ENCODE measurements around the gene EIF3L. TPM values are rescaled to one million over a fixed set of nuclear protein-coding genes. Genes with fewer than 3 reads are reported as not detected.

EIF3L gene
- total RNA-seq, 1 donor from 2014 or later = 469 TPM

DNA sequence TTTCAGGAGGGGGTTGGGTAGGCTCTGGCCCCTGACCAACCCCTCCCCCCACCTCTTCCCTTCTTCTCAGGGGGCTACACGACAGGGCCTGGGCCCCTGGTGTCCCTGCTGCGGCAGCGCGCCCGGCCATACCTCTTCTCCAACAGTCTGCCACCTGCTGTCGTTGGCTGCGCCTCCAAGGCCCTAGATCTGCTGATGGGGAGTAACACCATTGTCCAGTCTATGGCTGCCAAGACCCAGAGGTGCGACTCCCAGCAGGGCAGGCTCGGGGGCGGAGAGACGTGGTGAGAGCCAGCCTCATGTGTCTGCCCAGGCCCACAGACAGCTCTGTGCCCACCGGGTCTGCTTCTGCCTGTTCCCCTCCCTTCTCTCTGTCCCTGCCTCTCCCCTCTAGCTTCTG is 33.6 kb upstream of the EIF3L start:
- intact Hi-C loops (cut with micrococcal nuclease) = no loop called here

DNA sequence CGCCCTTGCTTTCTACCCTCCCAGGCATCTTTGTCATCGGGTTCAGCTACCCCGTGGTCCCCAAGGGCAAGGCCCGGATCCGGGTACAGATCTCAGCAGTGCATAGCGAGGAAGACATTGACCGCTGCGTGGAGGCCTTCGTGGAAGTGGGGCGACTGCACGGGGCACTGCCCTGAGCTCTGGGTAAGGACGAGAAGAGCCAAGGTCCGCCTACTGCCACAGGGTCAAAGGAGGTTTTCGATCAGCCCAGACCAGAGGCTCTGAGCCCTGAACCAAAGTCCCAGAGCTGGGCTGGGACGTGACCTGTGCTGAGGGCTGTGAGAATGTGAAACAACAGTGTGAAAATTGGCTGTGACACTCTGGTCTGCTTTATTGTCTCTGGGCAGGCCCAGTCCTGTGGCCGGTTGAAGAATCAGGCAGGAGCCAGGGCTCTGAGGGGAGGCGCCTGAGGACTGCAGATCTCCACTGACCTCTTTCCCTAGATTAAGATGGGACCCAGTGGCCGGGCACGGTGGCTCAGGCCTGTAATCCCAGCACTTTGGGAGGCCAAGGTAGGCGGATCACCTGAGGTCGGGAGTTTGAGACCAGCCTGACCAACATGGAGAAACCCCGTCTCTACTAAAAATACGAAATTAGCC is 32.6 kb upstream of the EIF3L start:
- intact Hi-C loops (cut with micrococcal nuclease) = loop anchor here (1.0 kb wide), 3 partner anchors 47 to 149 kb away; no protein-coding TSS in a partner anchor

DNA sequence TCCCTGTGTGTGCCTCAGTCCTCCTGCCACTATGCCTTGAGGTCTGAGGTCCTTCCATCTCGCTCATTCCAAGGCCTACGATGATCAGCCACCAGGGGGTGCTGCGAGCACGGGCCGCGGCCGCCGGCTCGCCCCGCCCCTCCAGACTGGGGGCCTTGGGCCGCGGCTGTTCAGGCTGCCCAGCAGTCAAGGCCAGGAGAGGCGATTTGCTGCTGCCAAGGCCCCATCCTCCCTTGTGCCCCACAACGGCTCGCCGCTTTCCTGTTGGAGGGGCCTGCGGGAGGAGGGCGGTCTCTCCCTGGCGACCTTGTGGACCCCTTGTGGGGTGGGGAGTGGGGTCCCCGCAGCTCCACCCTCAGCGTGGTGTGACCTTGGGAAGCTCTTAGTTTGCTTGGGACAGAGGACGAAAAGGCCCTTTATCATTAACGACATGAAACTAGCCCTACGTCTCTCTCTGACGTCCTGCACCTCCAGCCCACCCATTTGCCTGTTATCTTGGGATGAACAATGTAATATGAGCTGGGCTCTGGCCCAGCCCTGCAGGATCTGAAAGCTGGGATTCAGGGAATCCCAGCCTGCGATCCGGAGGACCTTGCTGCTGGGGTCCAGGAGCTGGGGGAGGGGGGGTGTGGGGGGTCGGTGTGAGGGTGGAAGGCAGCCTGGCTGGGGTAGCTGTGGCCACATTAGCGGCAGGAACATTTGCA is 31.4 kb upstream of the EIF3L start:
- intact Hi-C loops (cut with micrococcal nuclease) = loop anchor here (1.0 kb wide), 3 partner anchors 45 to 147 kb away; no protein-coding TSS in a partner anchor

DNA sequence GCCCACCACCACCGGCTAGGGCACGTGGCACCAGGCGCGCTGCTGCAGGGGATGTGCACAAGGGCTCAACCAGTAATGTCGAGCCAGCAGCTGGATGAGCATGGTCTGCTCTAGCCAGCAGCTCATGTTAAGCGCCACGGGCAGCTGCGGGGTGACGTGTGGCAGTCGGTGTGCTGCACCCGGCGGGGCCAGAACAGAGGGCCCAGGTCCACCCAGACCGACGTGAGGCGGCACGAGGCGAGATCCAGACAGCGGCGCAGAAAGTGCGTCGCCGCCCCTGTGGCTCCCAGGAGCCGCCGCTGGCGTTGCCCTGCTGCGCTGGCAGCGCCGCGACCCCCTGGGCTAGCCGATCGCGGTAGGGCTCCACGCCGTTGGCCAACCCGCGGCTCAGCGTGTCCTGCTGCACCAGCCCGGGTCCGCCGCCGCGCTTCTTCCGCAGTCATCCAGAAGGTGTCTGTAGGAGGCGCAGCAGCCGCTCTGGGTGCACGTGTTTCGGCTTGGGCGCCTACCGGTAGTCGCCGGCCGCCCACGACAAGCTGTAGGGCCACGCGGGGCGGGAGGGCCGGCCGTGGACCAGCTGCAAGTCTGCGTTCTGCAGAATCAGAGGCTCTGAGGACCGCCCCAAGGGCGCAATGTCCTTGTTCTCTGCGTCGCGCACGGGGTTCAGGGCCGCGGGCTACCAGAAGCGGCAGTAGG is 30.7 kb upstream of the EIF3L start:
- intact Hi-C loops (cut with micrococcal nuclease) = no loop called here

DNA sequence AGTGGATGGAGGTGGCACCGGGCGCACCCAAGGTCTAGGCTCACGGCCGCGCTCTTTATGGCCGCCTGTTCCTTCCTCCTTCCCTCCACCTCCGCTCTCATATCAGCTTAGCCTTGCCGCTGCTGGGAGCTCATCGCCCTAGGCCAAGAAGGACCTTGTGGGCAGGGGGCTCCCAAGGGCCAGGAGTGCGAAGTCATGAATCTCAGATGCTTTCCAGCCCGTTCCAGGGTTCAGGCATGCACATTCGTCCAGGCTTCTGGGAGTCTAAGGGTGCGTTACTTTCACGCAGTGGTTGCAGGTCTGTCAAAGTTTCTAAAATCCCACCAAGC is 30.1 kb upstream of the EIF3L start:
- intact Hi-C loops (cut with micrococcal nuclease) = no loop called here

DNA sequence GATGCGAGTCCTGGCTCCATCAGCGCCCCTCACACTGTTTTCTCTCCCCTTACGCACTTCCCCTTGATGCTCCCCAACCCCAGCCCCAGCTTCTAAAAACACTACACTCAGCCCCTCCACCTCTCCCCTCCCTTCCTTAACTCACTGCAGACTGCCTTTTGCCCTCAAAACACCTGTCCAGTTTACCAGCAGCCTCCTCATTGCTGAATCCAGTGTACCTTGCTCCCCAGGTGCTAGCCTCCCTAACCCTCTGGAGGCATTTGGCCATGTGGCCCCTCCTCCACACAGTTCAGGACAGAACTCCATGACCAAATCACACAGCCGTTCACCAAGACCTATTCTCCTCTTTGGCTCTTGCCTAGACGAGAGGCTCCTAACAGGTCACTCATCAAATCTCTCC is 28.9 kb upstream of the EIF3L start:
- intact Hi-C loops (cut with micrococcal nuclease) = no loop called here

GRCh38 chr22:37822079-37822833 is 27.0 kb upstream of the EIF3L start:
- intact Hi-C loops (cut with micrococcal nuclease) = no loop called here

DNA sequence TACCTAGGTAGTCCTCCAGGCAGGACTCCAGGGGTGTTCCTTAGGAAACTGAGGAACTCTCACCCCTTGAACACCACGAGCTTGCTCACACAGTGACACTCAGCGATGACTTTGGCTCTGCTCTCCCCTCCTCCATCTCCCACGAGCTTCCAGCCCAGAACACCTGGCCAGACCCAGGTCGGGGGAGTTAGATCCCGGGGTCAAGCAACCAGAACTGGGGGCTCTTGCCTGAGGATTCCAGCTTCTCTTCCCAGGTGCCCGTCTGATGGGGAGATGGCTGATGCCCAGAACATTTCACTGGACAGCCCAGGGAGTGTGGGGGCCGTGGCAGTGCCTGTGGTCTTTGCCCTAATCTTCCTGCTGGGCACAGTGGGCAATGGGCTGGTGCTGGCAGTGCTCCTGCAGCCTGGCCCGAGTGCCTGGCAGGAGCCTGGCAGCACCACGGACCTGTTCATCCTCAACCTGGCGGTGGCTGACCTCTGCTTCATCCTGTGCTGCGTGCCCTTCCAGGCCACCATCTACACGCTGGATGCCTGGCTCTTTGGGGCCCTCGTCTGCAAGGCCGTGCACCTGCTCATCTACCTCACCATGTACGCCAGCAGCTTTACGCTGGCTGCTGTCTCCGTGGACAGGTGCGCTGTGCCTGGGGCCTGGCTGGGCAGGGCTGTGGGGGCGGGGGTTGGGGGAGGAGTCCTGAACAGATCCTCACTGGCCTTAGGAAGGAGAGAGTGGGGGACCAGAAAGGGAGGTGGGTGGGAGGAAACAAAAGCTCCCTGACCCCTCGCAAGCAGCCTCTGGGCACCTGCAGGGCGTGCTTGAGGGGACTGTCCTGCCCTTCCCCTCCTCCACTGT is 25.9 kb upstream of the EIF3L start, which contains the start of gene GALR3:
Gene GALR3 (plus strand): TSS at position 249 of the 852 bp plus-strand sequence. CDS start 25 bp downstream, at position 274.
- intact Hi-C loops (cut with micrococcal nuclease) = no loop called here

GRCh38 chr22:37824674-37825641 is 24.3 kb upstream of the EIF3L start:
- intact Hi-C loops (cut with micrococcal nuclease) = no loop called here

- intact Hi-C loops (cut with micrococcal nuclease) = no loop called here
These were observed 22.2 kb upstream of the EIF3L start for GRCh38 chr22:37827056-37827455.

DNA sequence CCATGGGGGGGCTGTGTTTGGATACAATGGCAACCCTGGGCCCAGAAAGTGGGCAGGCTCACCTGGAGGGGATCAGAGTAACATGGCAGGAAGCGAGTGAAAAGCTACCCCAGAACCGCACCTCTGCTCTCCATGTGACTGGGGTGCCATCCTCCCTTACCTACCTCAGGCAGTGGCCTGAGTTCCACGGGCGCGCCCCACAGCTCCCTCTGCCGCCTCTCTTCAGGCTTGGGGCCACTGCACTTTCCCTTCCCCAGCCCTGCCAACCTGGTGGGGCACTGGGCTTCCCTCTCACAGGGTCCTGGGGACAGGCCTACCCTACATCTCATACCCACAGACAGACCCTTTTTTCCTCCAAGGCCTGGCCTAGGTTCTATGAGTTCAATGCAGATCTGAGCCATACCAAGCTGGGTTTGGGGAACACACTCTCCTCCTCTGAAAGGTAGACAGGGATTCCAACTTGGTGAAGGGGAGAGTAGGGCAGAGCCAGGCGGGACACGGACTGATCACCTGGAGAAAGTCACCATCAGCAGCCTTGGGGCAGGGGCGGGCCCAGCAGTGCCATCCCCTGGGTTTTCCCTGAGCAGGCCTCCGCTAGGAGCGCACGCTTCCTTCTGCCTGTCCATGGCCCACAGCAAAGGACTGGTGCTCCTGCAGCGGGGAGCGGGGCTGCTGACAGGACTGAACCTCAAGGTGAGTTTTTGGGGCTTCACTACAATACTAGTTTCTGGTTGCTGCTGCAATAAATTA is 19.0 kb upstream of the EIF3L start:
- intact Hi-C loops (cut with micrococcal nuclease) = no loop called here

GRCh38 chr22:37831472-37831871 is 17.7 kb upstream of the EIF3L start:
- intact Hi-C loops (cut with micrococcal nuclease) = no loop called here

DNA sequence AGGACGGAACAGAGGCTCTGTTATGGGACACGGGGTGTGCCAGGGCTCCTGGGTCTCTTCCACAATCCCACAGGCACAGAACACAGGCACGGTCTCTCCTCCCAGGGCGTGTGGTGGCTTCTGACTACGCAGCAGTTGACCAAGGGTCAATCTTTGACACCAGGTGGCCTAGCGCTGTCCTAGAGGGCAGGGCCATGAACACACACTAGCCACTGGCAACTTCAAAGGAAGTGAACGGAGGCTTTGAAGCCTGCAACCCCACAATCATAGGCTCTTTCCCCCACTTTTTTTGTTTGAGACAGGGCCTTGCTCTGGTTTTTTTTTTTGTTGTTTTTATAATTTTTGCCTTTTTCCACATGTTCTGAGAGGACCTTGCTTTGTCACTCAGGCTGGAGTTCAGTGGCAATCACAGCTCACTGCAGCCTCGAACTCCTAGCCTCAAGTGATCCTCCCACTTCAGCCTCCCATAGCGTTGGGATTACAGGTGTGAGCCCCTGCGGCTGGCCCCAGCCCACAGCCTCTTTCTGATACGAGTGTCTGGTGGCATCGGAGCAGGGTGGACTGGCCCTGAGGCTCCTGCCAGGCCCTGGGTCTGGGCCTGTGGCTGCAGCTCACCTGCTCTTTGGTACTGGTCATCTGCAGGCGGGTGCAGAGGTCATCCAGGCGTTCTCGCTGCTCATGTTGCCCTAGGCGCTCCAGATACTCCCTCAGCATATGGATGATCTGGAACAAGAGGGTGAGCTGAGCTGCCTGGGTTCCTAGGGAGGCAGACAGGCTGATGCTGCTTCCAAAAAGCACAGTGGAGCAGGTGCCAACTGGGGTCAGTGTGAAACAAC is 17.0 kb upstream of the EIF3L start:
- intact Hi-C loops (cut with micrococcal nuclease) = no loop called here

DNA sequence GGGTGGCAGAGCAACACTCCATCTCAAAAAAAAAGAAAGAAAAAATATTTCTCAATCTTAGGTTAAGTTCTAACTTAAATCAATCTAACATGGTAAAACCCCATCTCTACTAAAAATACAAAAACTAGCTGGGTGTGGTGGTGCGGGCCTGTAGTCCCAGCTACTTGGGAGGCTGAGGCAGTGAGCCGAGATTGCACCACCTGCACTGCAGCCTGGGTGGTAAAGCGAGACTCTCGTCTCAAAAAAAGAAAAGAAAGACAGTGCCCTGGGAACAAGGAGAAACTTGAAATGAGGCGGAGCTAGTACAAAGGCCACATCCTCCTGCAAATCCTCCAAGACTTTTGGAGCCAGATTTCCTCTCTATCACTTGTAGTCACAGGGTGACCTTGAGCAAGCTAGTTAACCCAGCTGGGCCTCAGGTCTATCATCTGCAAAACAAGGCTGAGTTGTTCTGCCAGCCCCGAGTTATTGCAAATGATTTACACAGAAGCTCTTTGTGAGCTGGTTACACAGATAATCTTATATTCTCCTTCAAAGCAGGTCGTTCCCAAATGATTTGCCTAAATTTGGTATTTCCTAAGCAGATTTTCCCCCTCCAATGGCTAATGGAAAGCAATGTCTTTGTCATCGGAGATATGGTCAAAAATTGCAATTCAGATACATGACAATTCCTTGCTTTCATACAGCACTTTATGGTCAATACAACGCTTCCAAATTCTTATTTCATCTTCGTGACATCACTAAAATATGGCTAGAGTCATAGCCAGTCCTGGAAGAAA is 7.0 kb upstream of the EIF3L start:
- intact Hi-C loops (cut with micrococcal nuclease) = loop anchor here (5.0 to 10.0 kb wide), 2 partner anchors 55 to 167 kb away; partner anchors contain the start of gene LGALS1

DNA sequence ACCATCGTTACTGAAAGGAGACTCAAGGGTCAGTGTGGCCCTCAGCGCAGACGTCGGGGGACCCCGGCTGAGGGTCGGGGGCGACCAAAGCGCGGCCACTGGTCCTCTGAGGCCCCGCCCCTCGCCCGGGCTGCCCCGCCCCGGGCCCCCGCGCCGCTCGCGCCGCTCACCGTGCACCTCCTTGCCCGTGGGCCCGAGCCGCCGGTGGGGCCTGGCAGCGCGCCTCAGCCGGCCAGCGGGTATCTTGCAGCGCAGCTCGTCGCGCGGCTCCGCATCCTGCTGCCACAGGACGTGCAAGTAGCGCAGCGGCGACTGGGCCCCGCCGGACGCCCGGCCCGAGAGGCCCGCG is 5.5 kb upstream of the EIF3L start:
- intact Hi-C loops (cut with micrococcal nuclease) = loop anchor here (2.0 to 10.0 kb wide), 3 partner anchors 37 to 169 kb away; partner anchors contain the start of genes GCAT and LGALS1

GRCh38 chr22:37844904-37845329 is 4.3 kb upstream of the EIF3L start:
- intact Hi-C loops (cut with micrococcal nuclease) = loop anchor here (2.0 to 10.0 kb wide), 4 partner anchors 38 to 238 kb away; partner anchors contain the start of genes GCAT, GGA1 and LGALS1

- intact Hi-C loops (cut with micrococcal nuclease) = loop anchor here (5.0 to 10.0 kb wide), 2 partner anchors 172 to 239 kb away; partner anchors contain the start of genes GGA1 and LGALS1
These were observed 2.8 kb upstream of the EIF3L start for GRCh38 chr22:37846433-37846832.
